ENCODE data around the gene ASCC1.

ASCC1 gene

DNA sequence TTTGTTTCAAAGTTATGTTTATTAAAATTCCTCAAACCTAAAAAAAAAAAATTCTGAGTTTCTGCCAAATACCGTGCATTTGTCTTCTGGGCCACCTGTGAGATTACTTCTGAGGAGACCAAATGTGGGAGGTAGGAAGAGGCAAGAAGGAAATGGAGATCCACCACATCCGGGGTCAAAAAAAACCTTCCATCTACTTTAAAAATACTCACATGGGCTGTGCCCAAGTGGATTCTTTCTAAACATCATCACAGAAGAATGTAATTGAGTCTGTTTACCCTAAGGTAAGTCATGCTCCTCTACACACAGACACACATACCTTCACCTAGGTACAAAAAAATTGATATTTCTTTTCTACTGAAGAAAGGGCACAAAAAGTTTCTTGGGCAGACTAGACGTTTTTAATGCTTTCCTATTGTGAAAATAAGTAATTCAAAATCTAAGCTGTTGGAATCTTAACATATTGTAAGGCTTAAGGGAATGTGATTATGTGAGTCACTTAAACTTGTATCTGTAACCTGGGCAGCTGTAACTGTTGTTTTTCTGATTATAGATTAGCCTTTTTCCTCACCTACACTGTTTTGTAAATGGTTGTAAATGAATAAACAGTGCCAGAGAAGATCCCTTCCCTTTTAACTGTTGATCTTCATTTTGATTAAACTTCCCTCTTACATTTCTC, 108.6 kb downstream of the ASCC1 start:
- Histone ChIP-seq H3K4me1 (ENCODE audit: control insufficient read depth, insufficient read depth, low read length) (peaks cover 7% of the 10 kb centered on the region; the same call in 1 of the 2 replicates), H3K9me3 (ENCODE audit: control insufficient read depth, insufficient read depth, low read length) (no peaks in the 10 kb centered on the region), H3K4me3 (ENCODE audit: low read depth, low read length) (no peak overlapping the region), H3K27me3 (ENCODE audit: control insufficient read depth, insufficient read depth, low read length) (no peaks in the 10 kb centered on the region), H3K9ac (ENCODE audit: low read depth, low read length) (no peak overlapping the region), H3K36me3 (ENCODE audit: control insufficient read depth, insufficient read depth, low read length) (no peaks in the 10 kb centered on the region), H3K27ac (ENCODE audit: low read depth, low read length) (no peak overlapping the region)

DNA sequence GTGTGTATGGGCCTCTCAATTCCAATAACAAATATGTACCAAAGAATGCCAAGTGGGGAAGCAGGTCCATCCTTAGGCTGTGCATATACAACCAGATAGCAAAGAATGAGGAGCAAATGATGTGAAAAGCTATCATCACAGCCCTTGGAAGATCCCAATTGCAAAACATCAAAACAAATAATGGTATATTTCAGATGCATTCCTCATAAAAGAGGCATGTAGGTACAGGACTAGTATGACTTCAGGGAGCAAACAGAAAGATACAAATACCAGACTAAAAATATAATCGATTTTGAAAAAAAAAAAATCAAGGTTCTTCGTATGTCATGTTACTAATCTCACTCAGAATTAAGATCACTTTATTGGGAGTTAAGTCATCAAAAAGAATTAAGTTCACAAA, 109.2 kb downstream of the ASCC1 start:
- Histone ChIP-seq H3K27ac (ENCODE audit: low read depth, low read length) (no peak overlapping the region), H3K36me3 (ENCODE audit: control insufficient read depth, insufficient read depth, low read length) (0 out of 2 replicates have a peak, but pooled peaks cover 4% of the 10 kb centered on the region), H3K4me3 (ENCODE audit: low read depth, low read length) (no peak overlapping the region), H3K9me3 (ENCODE audit: control insufficient read depth, insufficient read depth, low read length) (no peaks in the 10 kb centered on the region), H3K9ac (ENCODE audit: low read depth, low read length) (no peak overlapping the region), H3K4me1 (ENCODE audit: control insufficient read depth, insufficient read depth, low read length) (peaks cover 7% of the 10 kb centered on the region; the same call in 1 of the 2 replicates), H3K27me3 (ENCODE audit: control insufficient read depth, insufficient read depth, low read length) (no peaks in the 10 kb centered on the region)

DNA sequence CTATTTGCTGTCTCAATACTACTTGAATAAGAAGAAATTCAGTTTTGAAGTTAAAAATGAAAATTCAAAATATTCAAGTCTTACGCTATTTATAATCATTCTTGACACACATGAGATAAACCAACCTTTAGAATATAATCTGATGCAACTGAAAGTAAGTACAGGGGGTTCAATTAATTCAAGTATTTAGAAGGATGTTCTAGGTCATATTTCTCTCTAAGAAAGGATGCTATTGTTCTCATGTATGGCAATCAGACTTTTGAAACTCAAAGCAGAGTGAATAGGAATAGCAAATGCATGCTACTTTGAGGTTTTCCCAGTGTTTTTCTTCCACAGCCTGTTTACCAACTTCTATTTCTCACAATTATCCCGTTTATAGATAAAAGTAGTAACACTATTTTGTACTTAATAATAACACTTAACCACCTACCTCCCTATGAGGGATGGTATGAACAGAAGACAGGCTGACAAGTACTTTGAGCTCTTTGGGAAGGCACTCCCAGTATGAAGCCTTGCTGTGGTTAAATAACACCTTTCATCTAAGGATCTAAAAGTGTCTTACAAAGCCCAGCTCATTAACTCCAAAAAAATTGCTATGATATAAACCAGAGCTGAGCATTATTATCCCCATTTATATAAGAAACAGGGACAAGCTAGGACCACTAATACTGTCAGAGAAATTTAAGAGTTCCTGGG, 109.8 kb downstream of the ASCC1 start:
- Histone ChIP-seq H3K4me3 (ENCODE audit: low read depth, low read length) (no peak overlapping the region), H3K9ac (ENCODE audit: low read depth, low read length) (no peak overlapping the region), H3K27me3 (ENCODE audit: control insufficient read depth, insufficient read depth, low read length) (no peaks in the 10 kb centered on the region), H3K36me3 (ENCODE audit: control insufficient read depth, insufficient read depth, low read length) (0 out of 2 replicates have a peak, but pooled peaks cover 6% of the 10 kb centered on the region), H3K27ac (ENCODE audit: low read depth, low read length) (no peak overlapping the region), H3K4me1 (ENCODE audit: control insufficient read depth, insufficient read depth, low read length) (peaks cover 7% of the 10 kb centered on the region; the same call in 1 of the 2 replicates), H3K9me3 (ENCODE audit: control insufficient read depth, insufficient read depth, low read length) (no peaks in the 10 kb centered on the region)

DNA sequence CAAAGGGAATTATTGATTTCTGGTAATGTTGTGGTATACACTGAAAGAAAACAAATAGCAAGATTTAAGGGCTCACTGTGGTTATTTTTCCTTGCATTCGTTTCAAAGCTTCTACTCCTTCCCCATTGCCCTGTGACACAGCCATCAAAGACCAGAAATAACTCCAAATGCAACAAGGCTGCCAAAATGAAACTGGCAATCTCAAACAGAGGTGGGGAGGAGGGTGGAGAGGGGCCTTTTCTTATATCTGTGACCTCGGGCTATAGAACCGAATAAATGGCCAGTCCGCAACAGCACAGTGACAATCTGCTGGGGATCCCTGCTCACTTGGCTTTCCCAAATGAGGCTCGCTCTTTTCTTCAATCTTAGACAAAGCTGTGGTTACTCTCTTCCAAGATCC, 110.4 kb downstream of the ASCC1 start:
- Histone ChIP-seq H3K4me3 (ENCODE audit: low read depth, low read length) (no peak overlapping the region), H3K36me3 (ENCODE audit: control insufficient read depth, insufficient read depth, low read length) (0 out of 2 replicates have a peak, but pooled peaks cover 6% of the 10 kb centered on the region), H3K27me3 (ENCODE audit: control insufficient read depth, insufficient read depth, low read length) (no peaks in the 10 kb centered on the region), H3K4me1 (ENCODE audit: control insufficient read depth, insufficient read depth, low read length) (peaks cover 7% of the 10 kb centered on the region; the same call in 1 of the 2 replicates), H3K9ac (ENCODE audit: low read depth, low read length) (no peak overlapping the region), H3K27ac (ENCODE audit: low read depth, low read length) (no peak overlapping the region), H3K9me3 (ENCODE audit: control insufficient read depth, insufficient read depth, low read length) (no peaks in the 10 kb centered on the region)

DNA sequence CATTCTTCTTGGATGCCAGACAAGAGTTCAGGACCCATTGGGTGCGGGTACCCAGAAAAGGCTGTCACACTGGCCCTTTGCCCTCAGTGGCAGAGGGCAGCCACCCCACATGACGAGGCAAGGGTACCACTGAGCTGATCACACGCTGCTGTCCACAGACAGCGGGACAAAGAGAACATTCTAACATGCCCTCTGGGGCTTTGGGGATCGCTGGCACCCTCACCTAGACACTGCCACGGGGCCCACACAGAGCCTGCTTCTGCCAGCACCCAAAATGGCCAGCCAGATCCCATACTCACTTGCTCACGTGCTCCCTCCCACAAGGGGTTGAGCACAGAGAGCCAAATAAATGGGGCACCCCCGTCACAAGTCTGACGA, 111.0 kb downstream of the ASCC1 start:
- Histone ChIP-seq H3K36me3 (ENCODE audit: control insufficient read depth, insufficient read depth, low read length) (0 out of 2 replicates have a peak, but pooled peaks cover 6% of the 10 kb centered on the region), H3K27ac (ENCODE audit: low read depth, low read length) (no peak overlapping the region), H3K4me1 (ENCODE audit: control insufficient read depth, insufficient read depth, low read length) (peaks cover 7% of the 10 kb centered on the region; the same call in 1 of the 2 replicates), H3K27me3 (ENCODE audit: control insufficient read depth, insufficient read depth, low read length) (no peaks in the 10 kb centered on the region), H3K4me3 (ENCODE audit: low read depth, low read length) (no peak overlapping the region), H3K9me3 (ENCODE audit: control insufficient read depth, insufficient read depth, low read length) (no peaks in the 10 kb centered on the region), H3K9ac (ENCODE audit: low read depth, low read length) (no peak overlapping the region)

DNA sequence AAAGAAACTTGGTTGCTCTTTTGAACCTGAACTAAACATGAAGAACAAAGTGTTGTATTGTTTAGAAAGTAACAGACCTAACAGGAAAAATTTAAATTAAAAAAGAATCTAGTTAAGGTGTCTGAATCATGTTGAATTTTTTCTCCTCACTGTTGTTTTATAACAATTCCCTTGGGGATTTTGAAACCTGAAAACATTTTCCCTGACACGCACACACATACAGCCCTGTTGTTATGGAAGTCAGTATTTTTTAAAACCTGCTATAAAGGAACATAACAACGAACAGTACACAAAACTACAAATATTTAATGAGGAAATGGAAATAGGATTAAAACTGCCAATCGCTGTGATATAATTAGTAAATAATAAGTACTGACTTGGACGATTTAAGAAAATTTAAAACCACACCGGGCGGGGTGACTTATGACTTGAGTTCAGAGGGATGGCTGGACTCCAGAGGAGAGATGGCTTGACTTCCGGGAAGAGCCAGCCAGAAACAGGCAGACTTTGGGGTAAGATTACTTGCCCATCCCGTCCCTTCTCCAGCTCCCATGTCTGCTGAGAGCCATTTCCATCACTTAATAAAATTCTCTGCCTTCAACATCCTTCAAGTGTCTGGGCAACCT, 111.5 kb downstream of the ASCC1 start:
- H3K9ac ChIP-seq (ENCODE audit: low read depth, low read length) = no peak overlapping the region
- H3K36me3 ChIP-seq (ENCODE audit: control insufficient read depth, insufficient read depth, low read length) = 0 out of 2 replicates have a peak, but pooled peaks cover 6% of the 10 kb centered on the region
- H3K4me3 ChIP-seq (ENCODE audit: low read depth, low read length) = no peak overlapping the region
- peaks cover 7% of the 10 kb centered on the region; the same call in 1 of the 2 replicates for H3K4me1 ChIP-seq (ENCODE audit: control insufficient read depth, insufficient read depth, low read length)
- no peaks in the 10 kb centered on the region for H3K27me3 ChIP-seq (ENCODE audit: control insufficient read depth, insufficient read depth, low read length)
- H3K27ac ChIP-seq (ENCODE audit: low read depth, low read length) = no peak overlapping the region
- H3K9me3 ChIP-seq (ENCODE audit: control insufficient read depth, insufficient read depth, low read length) = no peaks in the 10 kb centered on the region

DNA sequence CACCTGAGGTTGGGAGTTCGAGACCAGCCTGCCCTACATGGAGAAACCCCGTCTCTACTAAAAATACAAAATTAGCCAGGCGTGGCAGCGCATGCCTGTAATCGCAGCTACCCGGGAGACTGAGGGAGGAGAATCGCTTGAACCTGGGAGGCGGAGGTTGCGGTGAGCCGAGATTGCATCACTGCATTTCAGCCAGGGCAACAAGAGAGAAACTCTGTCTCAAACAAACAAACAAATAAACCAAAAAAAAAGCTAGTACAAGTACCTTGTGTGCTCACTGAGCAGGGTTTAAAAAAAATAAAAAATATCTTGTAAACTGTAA, 116.5 kb downstream of the ASCC1 start:
- Histone ChIP-seq H3K4me1 (ENCODE audit: control insufficient read depth, insufficient read depth, low read length) (peaks cover 4% of the 10 kb centered on the region; the same call in 1 of the 2 replicates), H3K27me3 (ENCODE audit: control insufficient read depth, insufficient read depth, low read length) (no peaks in the 10 kb centered on the region), H3K4me3 (ENCODE audit: low read depth, low read length) (no peak overlapping the region), H3K27ac (ENCODE audit: low read depth, low read length) (no peak overlapping the region), H3K36me3 (ENCODE audit: control insufficient read depth, insufficient read depth, low read length) (peaks cover 17% of the 10 kb centered on the region), H3K9ac (ENCODE audit: low read depth, low read length) (no peak overlapping the region), H3K9me3 (ENCODE audit: control insufficient read depth, insufficient read depth, low read length) (no peaks in the 10 kb centered on the region)

DNA sequence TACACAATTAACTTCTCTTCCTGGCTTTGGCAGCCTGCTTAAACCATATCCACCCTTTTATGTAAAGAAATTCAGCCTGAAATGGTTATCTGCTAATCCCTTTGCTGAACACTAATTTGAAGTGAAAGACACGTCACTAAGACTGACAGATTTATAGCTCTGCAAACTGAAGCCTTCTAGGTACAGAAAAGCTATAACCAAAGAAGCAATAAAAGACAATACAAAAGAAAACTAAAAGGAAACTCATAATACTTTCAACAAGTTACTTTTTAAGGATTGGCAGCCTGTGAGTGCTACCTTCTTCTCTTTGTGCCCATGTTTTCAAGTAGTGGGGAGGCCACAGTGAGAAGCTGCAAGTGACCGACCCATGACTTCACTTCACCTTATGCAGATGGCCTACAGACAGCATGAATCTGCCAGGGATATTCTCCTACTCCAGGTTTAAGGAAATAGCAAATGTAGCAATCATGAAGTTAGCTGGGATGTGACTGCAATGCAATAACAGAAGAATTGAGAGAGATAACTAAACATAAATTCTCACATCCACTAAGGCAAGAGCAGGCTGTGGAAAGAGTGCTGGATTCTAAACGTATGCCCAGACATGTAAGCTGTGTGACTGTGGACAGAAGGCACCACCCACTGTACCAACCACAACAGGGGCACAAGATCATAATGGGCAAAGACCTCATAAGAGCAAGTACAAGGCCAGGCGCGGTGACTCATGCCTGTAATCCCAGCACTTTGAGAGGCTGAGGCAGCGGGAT, 117.1 kb downstream of the ASCC1 start:
- Histone ChIP-seq H3K27me3 (ENCODE audit: control insufficient read depth, insufficient read depth, low read length) (no peaks in the 10 kb centered on the region), H3K4me3 (ENCODE audit: low read depth, low read length) (no peak overlapping the region), H3K9ac (ENCODE audit: low read depth, low read length) (no peak overlapping the region), H3K27ac (ENCODE audit: low read depth, low read length) (no peak overlapping the region), H3K4me1 (ENCODE audit: control insufficient read depth, insufficient read depth, low read length) (0 out of 2 replicates have a peak, but pooled peaks cover under 1% of the 10 kb centered on the region), H3K36me3 (ENCODE audit: control insufficient read depth, insufficient read depth, low read length) (peaks cover 17% of the 10 kb centered on the region), H3K9me3 (ENCODE audit: control insufficient read depth, insufficient read depth, low read length) (no peaks in the 10 kb centered on the region)

DNA sequence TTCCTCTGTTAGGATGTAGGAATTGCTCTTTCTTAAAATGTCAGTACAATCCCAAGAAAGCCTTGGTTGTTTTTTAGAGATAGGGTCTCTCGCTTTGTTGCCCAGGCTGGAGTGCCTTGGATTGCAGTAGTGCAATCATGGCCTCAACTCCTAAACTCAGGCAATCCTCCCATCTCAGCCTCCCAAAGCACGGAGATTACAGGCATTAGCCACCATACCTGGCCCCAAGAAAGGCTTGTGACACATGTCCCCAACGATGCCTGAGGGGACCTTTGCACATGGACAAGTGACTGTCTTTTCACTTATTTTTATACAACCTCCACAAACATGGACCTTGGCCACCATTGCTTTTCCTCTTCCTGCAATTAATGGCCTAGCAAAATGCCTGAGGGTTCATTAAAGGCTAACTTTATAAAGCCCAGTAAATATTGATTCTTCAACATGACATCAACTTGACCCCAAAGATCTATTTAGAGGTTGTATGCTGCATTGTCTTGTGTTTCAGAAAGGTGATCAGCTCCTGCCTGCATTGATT, 117.7 kb downstream of the ASCC1 start:
- Histone ChIP-seq H3K27ac (ENCODE audit: low read depth, low read length) (no peak overlapping the region), H3K36me3 (ENCODE audit: control insufficient read depth, insufficient read depth, low read length) (peaks cover 17% of the 10 kb centered on the region), H3K4me1 (ENCODE audit: control insufficient read depth, insufficient read depth, low read length) (no peaks in the 10 kb centered on the region)

DNA sequence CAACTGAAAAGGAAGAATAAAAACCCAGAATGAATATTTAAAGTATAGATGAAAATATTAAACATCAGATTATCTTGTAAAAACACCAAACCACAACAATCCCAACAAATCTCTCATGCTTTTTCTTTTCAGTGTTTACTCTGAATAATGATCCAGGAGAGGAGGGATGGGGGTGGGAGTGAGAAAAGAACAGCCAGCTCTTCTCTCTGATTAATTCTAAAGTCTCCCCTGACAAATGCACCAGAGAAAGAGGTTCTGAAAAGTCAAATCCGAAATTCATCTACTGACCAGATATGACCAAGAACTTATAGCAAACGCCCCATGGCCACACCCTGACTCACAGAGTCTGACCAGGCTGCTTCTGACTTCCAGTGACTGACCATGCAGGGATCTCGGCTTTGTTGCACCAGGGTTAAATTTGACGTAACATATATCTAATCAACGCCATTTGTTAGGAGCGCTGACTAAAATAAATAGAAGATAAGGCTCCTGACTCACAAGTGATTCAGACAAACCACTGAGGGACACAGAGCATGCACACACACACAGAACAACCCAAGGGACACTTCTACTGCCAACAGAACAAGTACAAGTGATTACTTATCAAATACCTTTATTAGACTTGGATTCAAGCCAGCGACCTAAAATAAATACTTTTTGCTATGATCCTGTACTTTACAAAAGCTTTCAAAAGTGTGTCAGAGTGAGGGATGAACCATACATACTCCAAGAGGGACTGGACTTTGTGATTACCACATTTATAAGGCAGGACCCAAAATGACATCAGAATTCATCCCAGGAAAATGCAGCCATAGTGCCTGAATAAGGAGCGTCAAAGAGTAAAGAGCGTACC, 118.4 kb downstream of the ASCC1 start:
- Histone ChIP-seq H3K27me3 (ENCODE audit: control insufficient read depth, insufficient read depth, low read length) (no peaks in the 10 kb centered on the region), H3K4me1 (ENCODE audit: control insufficient read depth, insufficient read depth, low read length) (no peaks in the 10 kb centered on the region), H3K4me3 (ENCODE audit: low read depth, low read length) (no peak overlapping the region), H3K36me3 (ENCODE audit: control insufficient read depth, insufficient read depth, low read length) (peaks cover 17% of the 10 kb centered on the region), H3K9me3 (ENCODE audit: control insufficient read depth, insufficient read depth, low read length) (no peaks in the 10 kb centered on the region), H3K27ac (ENCODE audit: low read depth, low read length) (no peak overlapping the region), H3K9ac (ENCODE audit: low read depth, low read length) (no peak overlapping the region)

More for the DNA sequence above, 117.7 kb downstream of the ASCC1 start:
- H3K9ac ChIP-seq (ENCODE audit: low read depth, low read length) = no peak overlapping the region
- no peak overlapping the region for H3K4me3 ChIP-seq (ENCODE audit: low read depth, low read length)
- no peaks in the 10 kb centered on the region for H3K27me3 ChIP-seq (ENCODE audit: control insufficient read depth, insufficient read depth, low read length)
- no peaks in the 10 kb centered on the region for H3K9me3 ChIP-seq (ENCODE audit: control insufficient read depth, insufficient read depth, low read length)
